GM21825 (cell line): Measurements from ENCODE around the gene ST6GALNAC3.
"Not testable (repeated sequence)": the region's sequence is repeated elsewhere in the genome, so short reads cannot be mapped to it uniquely, and the experiment has no call there.

Experiments
- ATAC-seq: cut with Tn5 transposase; IDR thresholded peaks from one replicate; pipeline ENCODE4 v1.9.1; 2021; ENCODE audit warnings: mild to moderate bottlenecking, moderate library complexity; ENCODE audit not compliant: unreplicated experiment

ST6GALNAC3 gene

GRCh38 chr1:76317299-76317900 lies 242.9 kb downstream of the ST6GALNAC3 start:
- no peak for ATAC-seq

DNA sequence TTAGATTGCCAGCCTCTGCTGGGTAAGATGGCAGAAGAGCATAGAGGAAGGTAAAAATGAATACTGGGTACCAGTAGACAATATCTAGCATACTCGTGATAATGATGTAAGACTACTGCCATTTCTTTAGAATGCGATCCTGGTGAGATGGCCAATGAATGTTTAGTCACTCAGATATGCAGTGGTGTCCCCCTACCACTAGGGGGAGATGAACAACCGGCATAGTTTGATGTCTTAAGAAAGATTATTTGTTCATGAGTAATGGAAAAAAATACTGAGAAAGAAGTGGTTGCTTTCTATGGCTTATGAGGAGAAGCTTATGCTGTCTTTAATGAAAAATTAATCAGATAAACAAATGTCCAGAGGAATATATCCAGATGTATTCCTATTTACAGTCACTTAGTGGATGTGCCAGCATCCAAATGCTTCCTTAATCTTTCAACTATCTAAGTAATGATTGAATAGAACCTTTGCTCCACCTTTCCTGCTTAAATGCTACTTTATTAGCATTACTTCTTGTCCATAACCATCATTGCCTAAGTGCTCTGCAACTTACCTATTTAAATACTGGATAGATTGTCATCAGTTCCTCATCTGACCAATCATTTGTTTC lies 256.6 kb downstream of the ST6GALNAC3 start:
- peak; percentile 81 for ATAC-seq

DNA sequence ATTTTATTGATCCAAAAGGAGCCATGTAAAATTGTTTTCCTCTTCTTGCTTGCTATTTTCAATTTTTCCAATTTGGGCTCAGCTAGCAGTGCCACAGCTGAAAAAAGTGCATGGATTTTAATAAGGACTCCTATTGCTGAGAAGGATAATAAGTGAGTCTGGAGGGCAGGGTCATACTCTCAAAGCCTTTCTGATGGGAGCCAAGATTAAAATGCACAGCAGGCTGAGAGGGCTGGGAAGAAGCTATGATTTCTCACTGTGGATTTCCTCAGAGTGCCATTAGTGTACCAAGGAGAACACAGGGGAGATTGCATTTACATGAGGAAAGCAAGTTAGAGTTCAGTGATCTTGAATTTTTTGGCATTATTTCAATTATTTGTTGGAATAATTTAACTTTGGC lies 261.3 kb downstream of the ST6GALNAC3 start:
- no peak for ATAC-seq

DNA sequence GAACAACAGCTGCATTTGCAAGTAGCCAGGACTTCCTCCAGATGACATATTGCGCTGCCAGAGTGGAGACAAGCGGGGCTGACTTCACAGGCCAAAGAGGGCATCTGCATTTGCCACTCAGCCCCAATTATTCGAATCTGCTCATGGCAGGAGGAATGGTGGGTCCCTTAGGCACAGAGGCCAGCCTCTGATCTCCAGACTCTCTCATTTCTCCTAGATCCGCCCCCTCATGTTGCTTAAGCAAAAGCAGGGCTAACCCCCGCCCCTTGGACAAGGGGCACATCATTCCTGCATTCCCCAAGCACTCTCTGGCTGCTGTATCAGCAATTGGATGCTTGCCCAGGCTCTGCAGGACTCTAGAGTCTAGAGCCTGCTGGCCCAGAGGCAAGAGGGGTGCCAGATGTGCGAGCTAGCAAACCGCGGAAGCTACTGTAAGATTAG lies 262.4 kb downstream of the ST6GALNAC3 start:
- no peak for ATAC-seq

- ATAC-seq = no peak
Measured at GRCh38 chr1:76337542-76338219, 263.1 kb downstream of the ST6GALNAC3 start.

- ATAC-seq = no peak
Measured at GRCh38 chr1:76340056-76340455, 265.5 kb downstream of the ST6GALNAC3 start.

- not testable (repeated sequence) for ATAC-seq
Measured at GRCh38 chr1:76341816-76342215, 267.3 kb downstream of the ST6GALNAC3 start.

- ATAC-seq = no peak
Measured at GRCh38 chr1:76343356-76343755, 268.8 kb downstream of the ST6GALNAC3 start.

DNA sequence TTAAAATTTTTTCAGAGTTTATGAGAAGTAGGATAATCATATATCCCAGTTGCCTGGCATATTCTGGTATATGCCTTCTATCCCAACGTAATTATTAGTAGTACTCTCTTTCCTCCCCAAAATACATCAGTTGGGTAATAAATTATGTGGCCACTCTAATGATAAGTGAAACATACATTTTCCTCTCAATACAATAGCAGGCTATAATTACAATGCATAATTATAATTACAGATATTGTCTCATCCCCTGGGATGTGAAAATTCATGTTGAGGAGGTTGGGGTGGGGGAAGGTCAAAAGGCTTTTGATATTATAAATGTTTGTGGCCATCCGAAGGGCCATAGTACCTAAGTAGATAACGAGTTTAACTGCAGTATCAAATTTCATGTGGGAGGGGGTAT lies 277.1 kb downstream of the ST6GALNAC3 start:
- no peak for ATAC-seq

DNA sequence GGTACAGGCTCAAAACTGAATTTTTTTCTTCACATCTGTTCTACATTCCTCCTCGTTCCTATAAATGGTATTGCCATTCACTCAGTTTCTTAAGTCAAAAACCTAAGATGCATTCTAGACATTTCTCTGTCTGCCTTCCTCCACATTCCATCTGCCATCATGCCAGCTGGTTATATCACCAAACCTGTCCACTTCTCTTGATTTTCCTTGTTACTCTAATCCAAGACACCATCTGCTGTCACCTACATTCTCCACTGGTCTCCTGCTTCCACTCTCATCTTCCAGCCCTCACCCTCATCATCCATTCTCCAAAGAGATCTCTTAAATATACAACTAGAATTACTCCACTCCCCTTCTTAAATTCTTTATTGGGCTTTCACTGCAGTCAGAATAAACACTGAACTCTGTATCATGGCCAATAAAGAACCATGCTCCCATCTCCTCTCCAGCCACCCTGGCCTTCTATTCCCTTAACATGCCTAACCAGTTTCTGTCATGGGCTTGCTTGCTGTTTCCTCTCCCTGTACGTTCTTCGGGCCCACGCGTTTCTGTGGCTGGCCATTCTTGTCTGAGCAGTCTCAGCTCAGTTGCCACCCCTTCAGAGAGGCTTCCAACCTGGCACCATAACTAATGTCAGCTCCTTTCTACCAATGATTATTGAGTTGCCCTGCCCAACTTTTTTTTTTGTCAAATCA lies 278.3 kb downstream of the ST6GALNAC3 start:
- no peak for ATAC-seq

DNA sequence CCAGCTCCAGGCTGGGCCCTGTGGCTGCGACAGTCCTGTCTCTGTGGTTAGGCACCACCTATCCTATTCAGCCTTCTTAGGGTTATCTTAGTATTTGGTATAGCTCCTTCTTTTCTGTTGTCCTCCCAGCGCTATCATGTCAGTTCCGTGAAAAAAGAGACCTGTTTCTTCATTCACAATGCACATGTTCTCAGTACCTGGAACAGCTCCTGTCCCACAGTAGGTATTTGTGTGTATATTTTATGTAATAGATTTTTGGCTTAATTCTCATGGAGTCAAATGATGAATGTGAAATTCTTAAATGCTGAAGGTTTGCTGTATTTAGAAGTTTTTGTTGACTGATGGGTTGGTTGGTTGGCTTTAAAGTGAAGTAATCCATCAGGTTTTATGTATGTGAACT lies 279.7 kb downstream of the ST6GALNAC3 start:
- ATAC-seq = no peak

DNA sequence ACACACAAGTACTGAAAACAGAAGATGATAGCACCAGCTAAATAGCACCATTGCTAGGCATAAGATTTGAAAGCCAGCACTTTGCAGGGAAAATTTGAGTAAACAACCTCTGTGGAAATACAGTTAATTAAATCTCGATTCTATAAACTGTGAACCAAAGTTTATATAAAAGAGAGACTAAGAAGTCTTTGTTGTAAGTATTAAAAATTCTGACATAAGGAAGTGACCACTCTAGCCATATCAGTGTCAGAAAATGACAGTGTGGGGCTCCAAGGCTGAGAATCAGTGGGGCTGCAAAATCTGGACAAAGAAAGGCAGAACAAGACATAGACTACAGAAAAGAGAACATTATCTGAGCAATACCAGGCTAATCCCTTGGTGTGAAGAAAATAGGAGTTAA lies 292.2 kb downstream of the ST6GALNAC3 start:
- no peak for ATAC-seq

DNA sequence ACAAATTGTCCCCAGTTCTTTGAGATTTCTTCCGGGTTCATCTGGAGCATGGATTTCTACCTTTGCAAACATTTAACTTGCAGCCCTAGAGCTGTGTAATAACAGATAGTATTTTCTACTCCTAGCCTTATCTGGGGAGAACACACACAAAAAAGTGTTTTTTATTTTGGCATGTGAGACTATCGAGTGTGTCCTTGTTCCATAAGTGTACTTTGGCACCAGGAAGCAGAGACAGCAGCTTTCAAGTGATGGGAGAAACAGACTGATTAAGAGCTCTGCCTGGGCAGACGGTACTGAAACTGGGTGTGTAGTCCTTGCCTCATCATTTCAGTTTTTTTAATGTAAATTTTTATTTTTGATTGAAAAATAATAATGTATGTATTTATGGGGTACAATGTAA lies 297.4 kb downstream of the ST6GALNAC3 start:
- no peak for ATAC-seq

DNA sequence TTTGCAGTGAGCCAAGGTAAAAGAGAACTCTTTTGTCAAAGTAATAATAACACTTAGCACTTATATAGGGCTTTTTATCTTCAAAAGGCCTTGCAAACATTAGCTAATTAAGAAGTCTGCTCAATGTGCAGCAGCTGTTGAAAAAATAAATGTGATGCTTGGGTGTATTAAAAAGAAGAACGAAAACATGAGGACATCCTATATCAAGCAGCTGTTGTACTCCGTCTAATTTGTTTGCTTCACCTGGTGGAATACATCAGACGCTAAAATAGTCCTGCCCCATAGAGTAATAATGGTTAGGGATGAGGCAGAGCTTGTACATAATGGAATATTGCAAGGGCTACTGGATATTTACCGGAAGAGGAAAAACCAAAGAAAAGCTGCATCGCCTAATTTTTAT lies 299.5 kb downstream of the ST6GALNAC3 start:
- no peak for ATAC-seq

- ATAC-seq = no peak
Measured at GRCh38 chr1:76377247-76377646, 302.7 kb downstream of the ST6GALNAC3 start.

- ATAC-seq = no peak
Measured at GRCh38 chr1:76379506-76379905, 305.0 kb downstream of the ST6GALNAC3 start.

DNA sequence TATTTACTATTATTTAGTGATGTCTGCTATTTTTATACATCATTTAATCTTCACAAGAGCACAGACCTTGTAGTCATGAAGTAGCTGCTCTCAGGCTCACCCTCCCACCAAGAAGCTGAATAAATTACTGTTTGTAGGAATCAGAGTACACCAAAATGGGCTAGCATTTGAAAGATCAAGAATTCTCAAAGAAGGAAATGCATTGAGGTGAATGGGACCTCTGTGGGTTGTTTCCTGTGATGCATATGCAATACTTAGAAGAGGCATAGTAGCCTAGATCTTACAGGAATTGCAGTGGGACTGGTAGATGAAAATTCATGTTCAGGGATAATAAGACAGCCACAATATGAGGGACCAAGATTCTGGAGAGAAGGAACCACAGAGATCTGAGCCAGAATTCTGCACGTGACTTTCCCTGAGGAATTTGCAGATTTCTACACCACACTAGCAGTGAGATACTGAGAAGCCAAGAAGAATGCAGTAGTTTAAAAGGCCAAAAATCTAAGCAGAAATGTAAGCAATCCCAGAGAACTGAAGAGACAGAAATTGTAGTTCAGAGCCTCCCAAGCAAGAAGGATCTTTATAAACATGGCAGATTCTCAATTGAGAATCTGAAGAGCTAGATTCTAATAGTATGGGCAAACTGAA lies 307.0 kb downstream of the ST6GALNAC3 start:
- no peak for ATAC-seq

GRCh38 chr1:76388261-76388660 lies 313.7 kb downstream of the ST6GALNAC3 start:
- ATAC-seq = no peak

GRCh38 chr1:76390456-76390855 lies 315.9 kb downstream of the ST6GALNAC3 start:
- ATAC-seq = no peak

GRCh38 chr1:76395059-76395458 lies 320.5 kb downstream of the ST6GALNAC3 start:
- no peak for ATAC-seq

DNA sequence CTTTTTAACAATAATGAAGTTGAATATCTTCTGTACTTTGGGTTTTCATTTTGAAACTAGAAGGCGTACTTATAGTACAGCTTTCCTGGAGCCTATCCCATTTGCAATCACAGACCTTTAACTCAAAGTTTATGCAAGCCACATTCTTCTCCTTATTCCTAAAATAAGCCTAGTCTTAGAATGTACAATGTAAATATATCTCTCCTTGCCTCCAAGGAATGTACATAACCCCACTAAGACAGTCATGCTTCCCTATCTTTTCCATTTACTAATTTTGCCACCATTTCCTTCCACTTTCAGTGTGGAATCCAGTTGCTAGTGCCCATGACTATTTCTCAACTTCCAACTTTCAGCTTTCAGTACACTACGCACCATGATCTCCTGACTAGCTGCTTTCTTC lies 327.6 kb downstream of the ST6GALNAC3 start:
- no peak for ATAC-seq
